HG03139 (cell line): ENCODE measurements around the gene FSTL4.

Source experiments
- ATAC-seq: cut with Tn5 transposase; IDR thresholded peaks from one replicate; pipeline ENCODE4 v1.9.1; 2021; ENCODE audit not compliant: unreplicated experiment

FSTL4 gene

GRCh38 chr5:133276171-133276570 is 336.2 kb downstream of the FSTL4 start:
- no peak for ATAC-seq

GRCh38 chr5:133275631-133276030 is 336.7 kb downstream of the FSTL4 start:
- no peak for ATAC-seq

- ATAC-seq = no peak
Observed at GRCh38 chr5:133274597-133274935, 337.8 kb downstream of the FSTL4 start.

- no peak for ATAC-seq
Observed at GRCh38 chr5:133273661-133274596, 338.4 kb downstream of the FSTL4 start.

- no peak for ATAC-seq
Observed at GRCh38 chr5:133272345-133272744, 340.0 kb downstream of the FSTL4 start.

- ATAC-seq = no peak
Observed at GRCh38 chr5:133271606-133272005, 340.7 kb downstream of the FSTL4 start.

GRCh38 chr5:133269691-133270090 is 342.6 kb downstream of the FSTL4 start:
- ATAC-seq = no peak

GRCh38 chr5:133267601-133268000 is 344.7 kb downstream of the FSTL4 start:
- ATAC-seq = no peak

- ATAC-seq = no peak
Observed at GRCh38 chr5:133266966-133267365, 345.4 kb downstream of the FSTL4 start.

GRCh38 chr5:133266527-133266878 is 345.8 kb downstream of the FSTL4 start:
- ATAC-seq = no peak

- ATAC-seq = no peak
Observed at GRCh38 chr5:133265720-133266526, 346.4 kb downstream of the FSTL4 start.

GRCh38 chr5:133265257-133265656 is 347.1 kb downstream of the FSTL4 start:
- no peak for ATAC-seq

- no peak for ATAC-seq
Observed at GRCh38 chr5:133262690-133263089, 349.7 kb downstream of the FSTL4 start.

GRCh38 chr5:133261993-133262392 is 350.3 kb downstream of the FSTL4 start:
- ATAC-seq = no peak

GRCh38 chr5:133260715-133261114 is 351.6 kb downstream of the FSTL4 start:
- ATAC-seq = no peak

GRCh38 chr5:133259199-133259997 is 352.9 kb downstream of the FSTL4 start:
- no peak for ATAC-seq

- no peak for ATAC-seq
Observed at GRCh38 chr5:133257977-133258376, 354.4 kb downstream of the FSTL4 start.

- no peak for ATAC-seq
Observed at GRCh38 chr5:133256276-133256675, 356.1 kb downstream of the FSTL4 start.

- ATAC-seq = no peak
Observed at GRCh38 chr5:133254803-133255202, 357.5 kb downstream of the FSTL4 start.

GRCh38 chr5:133253671-133254070 is 358.7 kb downstream of the FSTL4 start:
- ATAC-seq = no peak

- ATAC-seq = no peak
Observed at GRCh38 chr5:133253070-133253469, 359.3 kb downstream of the FSTL4 start.
